Spleen (tissue), 11 donors: ENCODE results near the gene STOML2. TPM values are rescaled to one million over a fixed set of nuclear protein-coding genes. Genes with fewer than 3 reads are reported as not detected.
A peak's percentile ranks its signal among the peaks of the same experiment; 100 is the strongest.

ENCODE experiments used
- DNase-seq: peaks from one replicate; pipeline ENCODE4 v3.0.0-alpha.2; 2020
- H3K27ac ChIP-seq, 8 donors: fragments of 200-600 bp; sonication (generic) in 7 of 8; 1 replicate in 4 of 8; 2 replicates in 4 of 8; pipeline versions ENCODE4 v1.5.0 to v1.8.0; 2016 to 2021; ENCODE audit warnings: inconsistent platforms in 4 of 8, mild to moderate bottlenecking in 4 of 8, moderate library complexity in 1 of 8
- H3K27me3 ChIP-seq, 7 donors: fragments of 200-600 bp; sonication (generic) in 6 of 7; replicated peaks in 1 of 7; 1 replicate in 4 of 7; 2 replicates in 3 of 7; pipeline versions ENCODE4 v1.5.0 to v1.8.0; 2016 to 2021; ENCODE audit warnings: inconsistent platforms in 3 of 7, mild to moderate bottlenecking in 1 of 7
- H3K36me3 ChIP-seq, 6 donors: fragments of 200-600 bp; sonication (generic) in 5 of 6; 1 replicate in 4 of 6; 2 replicates in 2 of 6; pipeline versions ENCODE4 v1.5.0 to v1.8.0; 2016 to 2021; ENCODE audit warnings: inconsistent platforms in 2 of 6
- H3K4me1 ChIP-seq, 6 donors: fragments of 200-600 bp; sonication (generic) in 5 of 6; 1 replicate in 3 of 6; 2 replicates in 3 of 6; pipeline versions ENCODE4 v1.5.0 to v1.8.0; 2016 to 2021; ENCODE audit warnings: inconsistent platforms in 3 of 6
- H3K4me3 ChIP-seq, 8 donors: fragments of 200-600 bp; sonication (generic) in 7 of 8; 1 replicate in 4 of 8; 2 replicates in 4 of 8; pipeline versions ENCODE4 v1.5.0 to v1.8.0; 2016 to 2021; ENCODE audit warnings: inconsistent platforms in 4 of 8, mild to moderate bottlenecking in 4 of 8, moderate library complexity in 2 of 8
- H3K9me3 ChIP-seq, 8 donors: fragments of 200-600 bp; sonication (generic) in 7 of 8; 1 replicate in 4 of 8; 2 replicates in 4 of 8; pipeline versions ENCODE4 v1.5.0 to v1.8.0; 2016 to 2021; ENCODE audit warnings: inconsistent platforms in 4 of 8
- POLR2A ChIP-seq, 3 donors: fragments of 450-650 bp; IDR thresholded peaks; one replicate each; pipeline ENCODE4 v1.5.1; 2017; ENCODE audit warnings: antibody characterized with exemption in 3 of 3, mild to moderate bottlenecking in 1 of 3
- POLR2AphosphoS5 ChIP-seq, 3 donors: sonication (generic); formaldehyde crosslinking; IDR thresholded peaks; one replicate each; pipeline ENCODE4 v1.5.1; 2017; ENCODE audit warnings: antibody characterized with exemption in 3 of 3
- WGBS, 5 donors: extraction: QIAGEN DNeasy Blood & Tissue Kit in 3 of 5; methylation state at CpG; one replicate each; pipeline versions ENCODE4 v1.1.5 to v1.1.7; 2013 to 2018; 5-methylcytosine and 5-hydroxymethylcytosine counted together
- intact Hi-C: fragments of 100-400 bp; cut with DNase I; formaldehyde crosslinking; loops from one replicate; pipeline ENCODE4 v1.15.0; 2023; ENCODE audit warnings: low total_unique reads
- polyA plus RNA-seq, 3 donors: library from polyadenylated mRNA; stranded (reverse); fragments of 200-250 nt; gene quantifications; one replicate each; pipeline ENCODE4 v1.2.1, GENCODE V29; 2013
- total RNA-seq, 7 donors: library from RNA; depleted of rRNA in 3 of 7; stranded (reverse); fragments of >200 nt in 3 of 7; fragmentation: NEBNext Ultra II Directional in 4 of 7; extraction: Animal tissue kit (Norgen Biotek cat#: 25700) in 4 of 7; gene quantifications; one replicate each; pipeline versions ENCODE4 v1.1.0 to v1.2.1, GENCODE V29; 2016 to 2021
- TF ChIP-seq, protein P1 (sequence below), 11 experiments: fragments of 200-600 bp in 7 of 11; fragments of 450-650 bp in 4 of 11; sonication (generic) in 4 of 11; IDR thresholded peaks in 8 of 11; conservative IDR thresholded peaks in 3 of 11; 1 replicate in 7 of 11; 2 replicates in 4 of 11; pipeline versions ENCODE4 v1.4.0 to v1.8.0; 2016 to 2021; ENCODE audit warnings: antibody characterized with exemption in 11 of 11, inconsistent platforms in 4 of 11, mild to moderate bottlenecking in 1 of 11
- donor health status: healthy with polysubstance abuse.
- donor health status: DM: no; HTN: no; CAD: no; lungs with moderate emphysema.
- donor health status: DM: no; HTN: no; CAD: no.
- donor health status: Bipolar disorder and iron deficiency.
- donor health status: healthy.
- donor health status: DM: no; HTN: no; CAD: no.
- donor health status: DM: yes; HTN: yes; CAD: no.

The STOML2 gene
- total and polyA plus RNA-seq, 10 donors = 54.2 to 80.7 (median 59.6) TPM

DNA sequence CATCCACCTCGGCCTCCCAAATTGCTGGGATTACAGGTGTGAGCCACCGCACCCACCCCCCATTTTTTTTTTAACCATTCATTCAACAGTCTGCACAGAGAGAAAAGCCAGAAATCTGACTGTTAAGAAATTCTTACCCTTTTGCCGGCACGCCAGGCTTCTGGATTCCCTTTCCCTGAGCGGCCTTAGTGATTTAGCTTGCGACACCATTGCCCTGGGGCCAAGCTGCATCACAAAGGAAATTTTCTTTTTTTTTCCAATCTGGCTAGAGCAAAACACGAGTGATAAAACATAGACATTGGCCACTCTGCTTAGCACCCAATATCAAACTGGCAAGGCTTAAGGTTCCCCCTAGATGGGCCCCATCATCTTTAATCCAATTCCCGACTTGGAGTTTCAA is 33.9 kb upstream of the STOML2 start:
- no peak for DNase-seq
- no peaks in the 10 kb centered on the region for H3K4me1 ChIP-seq
- no peak for TF ChIP-seq POLR2AphosphoS5 (IDR thresholded peaks at IDR 0.05)
- TF ChIP-seq POLR2A (IDR thresholded peaks at IDR 0.05) = no peak
- TF ChIP-seq, protein P1, sequence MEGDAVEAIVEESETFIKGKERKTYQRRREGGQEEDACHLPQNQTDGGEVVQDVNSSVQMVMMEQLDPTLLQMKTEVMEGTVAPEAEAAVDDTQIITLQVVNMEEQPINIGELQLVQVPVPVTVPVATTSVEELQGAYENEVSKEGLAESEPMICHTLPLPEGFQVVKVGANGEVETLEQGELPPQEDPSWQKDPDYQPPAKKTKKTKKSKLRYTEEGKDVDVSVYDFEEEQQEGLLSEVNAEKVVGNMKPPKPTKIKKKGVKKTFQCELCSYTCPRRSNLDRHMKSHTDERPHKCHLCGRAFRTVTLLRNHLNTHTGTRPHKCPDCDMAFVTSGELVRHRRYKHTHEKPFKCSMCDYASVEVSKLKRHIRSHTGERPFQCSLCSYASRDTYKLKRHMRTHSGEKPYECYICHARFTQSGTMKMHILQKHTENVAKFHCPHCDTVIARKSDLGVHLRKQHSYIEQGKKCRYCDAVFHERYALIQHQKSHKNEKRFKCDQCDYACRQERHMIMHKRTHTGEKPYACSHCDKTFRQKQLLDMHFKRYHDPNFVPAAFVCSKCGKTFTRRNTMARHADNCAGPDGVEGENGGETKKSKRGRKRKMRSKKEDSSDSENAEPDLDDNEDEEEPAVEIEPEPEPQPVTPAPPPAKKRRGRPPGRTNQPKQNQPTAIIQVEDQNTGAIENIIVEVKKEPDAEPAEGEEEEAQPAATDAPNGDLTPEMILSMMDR (IDR thresholded peaks at IDR 0.05 in 8 of 11, conservative IDR thresholded peaks at IDR 0.05 in 3 of 11) = no peak
- H3K4me3 ChIP-seq = no peak overlapping the region
- WGBS, 5 donors = 86 to 94% (median 91%) methylated on average over 8 of the region's 8 CpGs
- peaks cover 0 to 6% (median 0%) of the 10 kb centered on the region in 7 donors for H3K27me3 ChIP-seq
- no peaks in the 10 kb centered on the region for H3K36me3 ChIP-seq
- H3K9me3 ChIP-seq = peaks cover 0 to 28% (median 20%) of the 10 kb centered on the region in 8 donors
- H3K27ac ChIP-seq = no peak overlapping the region
- intact Hi-C loops = no loop called here

DNA sequence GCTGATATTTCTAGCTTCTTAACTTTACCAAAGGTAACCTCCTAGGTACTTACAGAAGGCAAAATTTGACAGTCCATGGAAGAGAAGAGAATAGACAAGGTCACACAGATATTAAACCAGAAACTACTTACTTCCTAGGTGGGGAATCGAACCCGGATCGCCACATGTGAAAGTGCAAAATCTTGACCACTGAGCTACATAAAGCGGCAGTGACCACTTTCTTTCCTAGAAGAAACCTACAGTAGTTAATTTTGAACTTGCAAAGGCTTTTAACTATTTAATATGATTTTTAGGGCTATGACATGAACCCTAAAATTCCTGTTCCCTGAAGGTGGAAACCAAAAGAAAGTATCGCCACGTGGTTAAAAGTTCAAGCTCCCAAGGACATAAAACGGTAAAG is 33.1 kb upstream of the STOML2 start:
- peaks cover 0 to 6% (median 0%) of the 10 kb centered on the region in 7 donors for H3K27me3 ChIP-seq
- intact Hi-C loops = no loop called here
- TF ChIP-seq, protein P1 (IDR thresholded peaks at IDR 0.05 in 8 of 11, conservative IDR thresholded peaks at IDR 0.05 in 3 of 11) = no peak
- TF ChIP-seq POLR2AphosphoS5 (IDR thresholded peaks at IDR 0.05) = no peak
- no peak for TF ChIP-seq POLR2A (IDR thresholded peaks at IDR 0.05)
- DNase-seq = no peak
- WGBS, 5 donors = 79 to 92% (median 90%) methylated on average over 7 of the region's 7 CpGs
- H3K4me1 ChIP-seq = no peaks in the 10 kb centered on the region
- no peak overlapping the region for H3K27ac ChIP-seq
- no peak overlapping the region for H3K4me3 ChIP-seq
- peaks cover 0 to 27% (median 18%) of the 10 kb centered on the region in 8 donors for H3K9me3 ChIP-seq
- no peaks in the 10 kb centered on the region for H3K36me3 ChIP-seq

DNA sequence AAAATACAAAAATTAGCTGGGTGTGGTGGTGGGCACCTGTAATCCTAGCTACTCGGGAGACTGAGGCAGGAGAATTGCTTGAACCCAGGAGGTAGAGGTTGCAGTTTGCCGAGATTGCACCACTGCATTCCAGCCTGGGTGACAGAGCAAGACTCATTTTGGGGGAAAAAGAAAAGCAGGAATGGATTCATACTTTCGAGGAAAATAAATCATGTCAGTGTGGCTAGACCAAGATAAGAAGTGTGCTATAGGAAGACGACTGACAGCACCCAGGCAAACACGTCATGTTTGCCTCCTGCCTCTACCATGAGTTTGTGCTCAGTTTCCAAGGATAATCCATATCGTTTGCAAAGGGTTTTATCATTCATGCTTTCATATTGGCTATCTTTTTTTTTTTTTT is 32.0 kb upstream of the STOML2 start:
- DNase-seq = no peak
- Histone ChIP-seq H3K27me3 (peaks cover 0 to 6% (median 0%) of the 10 kb centered on the region in 7 donors), H3K36me3 (no peaks in the 10 kb centered on the region), H3K27ac (no peak overlapping the region), H3K4me3 (no peak overlapping the region), H3K4me1 (no peaks in the 10 kb centered on the region), H3K9me3 (peaks cover 0 to 19% (median 15%) of the 10 kb centered on the region in 8 donors)
- intact Hi-C loops = no loop called here
- no peak for TF ChIP-seq POLR2AphosphoS5 (IDR thresholded peaks at IDR 0.05)
- TF ChIP-seq, protein P1 (IDR thresholded peaks at IDR 0.05 in 8 of 11, conservative IDR thresholded peaks at IDR 0.05 in 3 of 11) = no peak
- no peak for TF ChIP-seq POLR2A (IDR thresholded peaks at IDR 0.05)
- 79 to 92% (median 86%) methylated on average over 6 of the region's 6 CpGs for WGBS, 5 donors

DNA sequence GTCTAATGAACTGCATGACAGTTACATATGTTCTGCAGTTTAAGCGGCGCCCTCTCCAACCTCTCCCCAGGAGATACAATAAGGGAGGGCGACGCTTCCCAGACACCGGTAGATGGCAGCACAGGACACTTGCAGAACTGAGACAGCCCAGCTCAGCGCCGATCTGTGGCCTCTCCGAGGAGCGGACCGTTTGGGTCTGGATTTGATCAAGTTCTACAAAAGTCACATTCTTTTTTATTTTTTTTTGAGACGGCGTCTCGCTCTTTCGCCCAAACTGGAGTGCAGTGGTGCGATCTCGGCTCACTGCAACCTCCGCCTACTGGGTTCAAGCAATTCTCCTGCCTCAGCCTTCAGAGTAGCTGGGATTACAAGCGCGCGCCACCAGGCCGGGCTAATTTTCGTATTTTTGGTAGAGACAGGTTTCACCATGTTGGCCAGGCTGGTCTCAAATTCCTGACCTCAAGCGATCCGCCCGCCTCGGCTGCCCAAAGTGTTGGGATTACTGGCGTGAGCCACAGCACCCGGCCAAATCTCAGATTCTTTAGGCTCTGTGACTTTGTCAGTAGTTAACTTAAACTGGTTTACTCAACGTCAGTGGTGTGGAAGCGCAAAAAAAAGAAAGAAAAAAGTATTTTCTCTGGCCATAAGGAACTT is 14.1 kb upstream of the STOML2 start:
- Histone ChIP-seq H3K27ac (peak overlapping the region; percentile 49 to 96 (median 88)), H3K9me3 (no peaks in the 10 kb centered on the region), H3K4me3 (peak overlapping the region; percentile 56 to 88 (median 65)), H3K4me1 (peaks cover 28 to 53% (median 45%) of the 10 kb centered on the region in 6 donors), H3K36me3 (no peaks in the 10 kb centered on the region), H3K27me3 (no peaks in the 10 kb centered on the region)
- intact Hi-C loops = loop anchor here (5.0 kb wide), 2 partner anchors 140 to 360 kb away; no protein-coding TSS in a partner anchor
- TF ChIP-seq POLR2AphosphoS5 (IDR thresholded peaks at IDR 0.05) (peak in 2 of 3 donors; percentile 33 to 39), POLR2A (IDR thresholded peaks at IDR 0.05) (no peak)
- TF ChIP-seq, protein P1 (IDR thresholded peaks at IDR 0.05 in 8 of 11, conservative IDR thresholded peaks at IDR 0.05 in 3 of 11) = peak; percentile 84 to 97 (median 93)
- 21 to 34% (median 29%) methylated on average over 30 of the region's 30 CpGs for WGBS, 5 donors
- peak; percentile 96 for DNase-seq
